Bronchial epithelial cell (primary cell): Measurements from ENCODE around the gene FBXL20. TPM values are rescaled to one million over a fixed set of nuclear protein-coding genes. Genes with fewer than 3 reads are reported as not detected.

Experiments used
- DNase-seq: peaks from one replicate; pipeline ENCODE4 v3.0.0-alpha.2; 2010; ENCODE audit warnings: low read depth
- FAIRE-seq: peaks from 2 replicates; lab custom pipeline; 2011; peaks lifted over from hg19 to GRCh38; lab: Jason Lieb, UNC
- H3K27me3 ChIP-seq: 2 replicates; pipeline ENCODE4 v1.5.1; 2011; ENCODE audit warnings: low read length; ENCODE audit not compliant: control insufficient read depth, insufficient read depth
- H3K36me3 ChIP-seq: 2 replicates; pipeline ENCODE4 v1.5.1; 2011; ENCODE audit warnings: low read length; ENCODE audit not compliant: control insufficient read depth, insufficient read depth
- H3K4me3 ChIP-seq: 2 replicates; pipeline ENCODE4 v1.5.1; 2011; ENCODE audit warnings: mild to moderate bottlenecking, low read depth, low read length, control low read depth
- total RNA-seq: library from RNA; depleted of rRNA; stranded (reverse); fragments of >200 nt; gene quantifications from 2 replicates; pipeline ENCODE4 v1.2.1, GENCODE V29; 2014
- TF ChIP-seq, protein P1 (sequence below): IDR thresholded peaks from 2 replicates; pipeline ENCODE4 v1.5.1; 2011; ENCODE audit warnings: mild to moderate bottlenecking, moderate library complexity, low read length, control low read depth, inconsistent platforms; ENCODE audit not compliant: insufficient read depth, severe bottlenecking

Gene FBXL20
- total RNA-seq, 1 donor from 2014 or later: 9.0 TPM

DNA sequence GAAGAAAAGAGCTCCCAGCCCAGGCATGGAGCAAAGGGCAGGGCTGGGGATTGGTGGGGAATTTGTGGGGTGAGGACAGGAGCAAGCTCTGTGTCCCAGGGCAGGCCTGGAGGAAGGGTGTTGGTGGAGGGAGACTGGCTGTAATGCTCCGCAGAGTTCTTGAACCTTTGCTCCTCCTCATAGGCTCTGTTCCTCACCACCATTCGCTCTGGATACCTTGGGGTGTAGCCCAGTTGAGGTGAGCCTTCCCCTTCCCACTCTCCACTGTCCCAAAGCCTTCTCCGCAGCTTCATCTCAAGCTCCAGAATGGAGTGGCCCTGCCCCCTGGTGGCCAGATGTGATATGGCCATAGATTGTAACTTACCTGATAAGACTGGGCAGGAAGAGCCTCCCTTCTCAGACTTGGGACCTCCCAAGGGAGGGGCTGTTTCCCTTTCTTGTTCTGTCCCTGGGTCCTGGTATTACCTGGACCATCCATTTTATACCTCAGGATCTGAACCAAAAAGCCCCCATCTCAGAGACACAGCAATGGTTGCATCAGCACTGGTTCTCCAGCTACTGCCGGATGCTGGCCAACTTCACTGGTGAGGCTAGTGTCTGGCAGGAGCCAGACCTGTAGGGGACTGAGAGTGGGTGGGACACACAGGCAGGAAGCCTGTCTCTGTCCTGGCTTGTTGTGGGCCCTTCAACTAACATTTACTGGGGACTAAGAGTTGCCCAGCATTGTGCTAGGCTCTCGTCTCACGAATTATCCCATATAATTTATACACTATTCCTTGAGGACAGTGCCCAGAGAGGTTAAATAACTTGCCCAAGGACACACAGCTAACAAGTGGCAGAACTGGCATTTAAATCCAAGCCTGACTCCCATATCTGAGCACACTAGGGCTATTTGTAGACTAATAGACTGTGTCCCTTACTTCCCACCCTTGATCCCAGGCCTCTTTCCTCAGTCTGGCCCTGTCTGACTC is 156.5 kb downstream of the FBXL20 start:
- FAIRE-seq (peak; percentile 70), DNase-seq (peak; percentile 76)
- H3K27me3 ChIP-seq: no peaks in the 10 kb centered on the region
- TF ChIP-seq, protein P1, sequence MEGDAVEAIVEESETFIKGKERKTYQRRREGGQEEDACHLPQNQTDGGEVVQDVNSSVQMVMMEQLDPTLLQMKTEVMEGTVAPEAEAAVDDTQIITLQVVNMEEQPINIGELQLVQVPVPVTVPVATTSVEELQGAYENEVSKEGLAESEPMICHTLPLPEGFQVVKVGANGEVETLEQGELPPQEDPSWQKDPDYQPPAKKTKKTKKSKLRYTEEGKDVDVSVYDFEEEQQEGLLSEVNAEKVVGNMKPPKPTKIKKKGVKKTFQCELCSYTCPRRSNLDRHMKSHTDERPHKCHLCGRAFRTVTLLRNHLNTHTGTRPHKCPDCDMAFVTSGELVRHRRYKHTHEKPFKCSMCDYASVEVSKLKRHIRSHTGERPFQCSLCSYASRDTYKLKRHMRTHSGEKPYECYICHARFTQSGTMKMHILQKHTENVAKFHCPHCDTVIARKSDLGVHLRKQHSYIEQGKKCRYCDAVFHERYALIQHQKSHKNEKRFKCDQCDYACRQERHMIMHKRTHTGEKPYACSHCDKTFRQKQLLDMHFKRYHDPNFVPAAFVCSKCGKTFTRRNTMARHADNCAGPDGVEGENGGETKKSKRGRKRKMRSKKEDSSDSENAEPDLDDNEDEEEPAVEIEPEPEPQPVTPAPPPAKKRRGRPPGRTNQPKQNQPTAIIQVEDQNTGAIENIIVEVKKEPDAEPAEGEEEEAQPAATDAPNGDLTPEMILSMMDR: peak; percentile 90
- H3K4me3 ChIP-seq: no peak overlapping the region
- H3K36me3 ChIP-seq: no peaks in the 10 kb centered on the region

DNA sequence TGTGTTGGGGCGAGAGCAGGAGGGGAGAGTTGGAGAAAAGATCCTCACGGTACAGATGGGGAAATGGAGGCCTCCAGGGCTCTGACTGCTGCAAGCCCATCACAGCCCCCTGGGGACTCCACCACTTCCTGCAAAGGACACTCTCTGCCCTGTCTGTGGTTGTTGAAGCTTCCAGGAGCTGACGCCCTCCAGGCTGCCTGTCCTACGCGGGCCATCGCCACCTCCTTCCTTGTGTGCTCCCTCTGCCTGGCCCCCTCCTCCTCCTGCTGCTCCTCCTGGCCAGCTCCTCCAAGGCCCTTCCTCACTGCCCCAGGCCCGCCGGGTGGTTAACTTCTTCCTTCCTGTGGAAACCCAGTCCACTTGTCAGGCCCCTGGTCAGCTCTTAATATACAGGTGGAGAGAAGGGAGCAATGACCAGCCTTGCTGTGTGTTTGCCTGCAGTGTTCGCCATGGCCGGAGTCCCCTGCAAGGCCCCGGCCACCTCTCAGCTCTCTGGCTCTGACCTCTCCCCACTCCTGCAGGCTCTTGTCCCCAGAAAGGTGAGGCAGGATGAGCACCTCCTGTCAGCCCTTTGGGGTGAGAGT is 157.3 kb downstream of the FBXL20 start:
- TF ChIP-seq, protein P1: no peak
- no peak for DNase-seq
- Histone ChIP-seq H3K36me3 (no peaks in the 10 kb centered on the region), H3K4me3 (no peak overlapping the region), H3K27me3 (no peaks in the 10 kb centered on the region)
- FAIRE-seq: no peak

DNA sequence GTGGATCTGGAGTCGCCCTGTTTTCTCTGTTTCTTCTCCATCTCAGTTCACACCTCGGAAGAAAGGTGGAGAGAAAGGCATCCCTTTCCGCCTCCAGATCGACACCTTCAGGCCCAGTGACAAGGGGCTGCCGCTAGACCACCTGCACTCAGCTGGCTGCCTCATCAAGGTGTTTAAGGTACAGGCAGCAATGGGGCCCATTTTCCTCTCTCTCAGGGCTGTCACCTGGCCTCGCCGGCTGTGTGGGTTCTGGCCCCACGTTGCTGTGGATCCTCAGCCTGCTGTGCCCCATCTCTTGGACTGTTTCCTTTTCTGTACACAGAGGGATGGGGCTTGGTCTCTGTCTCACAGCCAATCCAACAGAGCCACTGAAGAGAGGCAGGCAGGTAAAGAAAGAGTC is 158.3 kb downstream of the FBXL20 start:
- H3K27me3 ChIP-seq: no peaks in the 10 kb centered on the region
- FAIRE-seq: no peak
- TF ChIP-seq, protein P1: no peak
- H3K4me3 ChIP-seq: no peak overlapping the region
- no peak for DNase-seq
- no peaks in the 10 kb centered on the region for H3K36me3 ChIP-seq

DNA sequence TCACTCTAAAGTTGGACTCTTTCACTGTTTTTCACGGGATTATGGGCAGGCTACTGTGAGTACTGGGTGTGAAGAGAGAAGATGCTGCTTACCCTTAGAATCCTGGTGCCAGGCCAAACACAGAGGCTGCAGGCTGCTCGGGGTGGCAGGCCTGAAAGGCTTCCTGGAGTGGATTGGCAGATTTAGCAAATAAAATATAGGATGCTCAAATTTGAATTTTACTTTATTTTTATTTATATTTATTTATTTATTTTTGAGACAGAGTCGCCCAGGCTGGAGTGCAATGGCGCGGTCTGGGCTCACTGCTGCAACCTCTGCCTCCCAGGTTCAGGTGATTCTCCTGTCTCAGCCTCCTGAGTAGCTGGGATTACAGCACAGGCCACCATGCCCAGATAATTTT is 160.8 kb downstream of the FBXL20 start:
- Histone ChIP-seq H3K27me3 (no peaks in the 10 kb centered on the region), H3K4me3 (no peak overlapping the region), H3K36me3 (no peaks in the 10 kb centered on the region)
- TF ChIP-seq, protein P1: no peak
- DNase-seq (no peak), FAIRE-seq (no peak)

DNA sequence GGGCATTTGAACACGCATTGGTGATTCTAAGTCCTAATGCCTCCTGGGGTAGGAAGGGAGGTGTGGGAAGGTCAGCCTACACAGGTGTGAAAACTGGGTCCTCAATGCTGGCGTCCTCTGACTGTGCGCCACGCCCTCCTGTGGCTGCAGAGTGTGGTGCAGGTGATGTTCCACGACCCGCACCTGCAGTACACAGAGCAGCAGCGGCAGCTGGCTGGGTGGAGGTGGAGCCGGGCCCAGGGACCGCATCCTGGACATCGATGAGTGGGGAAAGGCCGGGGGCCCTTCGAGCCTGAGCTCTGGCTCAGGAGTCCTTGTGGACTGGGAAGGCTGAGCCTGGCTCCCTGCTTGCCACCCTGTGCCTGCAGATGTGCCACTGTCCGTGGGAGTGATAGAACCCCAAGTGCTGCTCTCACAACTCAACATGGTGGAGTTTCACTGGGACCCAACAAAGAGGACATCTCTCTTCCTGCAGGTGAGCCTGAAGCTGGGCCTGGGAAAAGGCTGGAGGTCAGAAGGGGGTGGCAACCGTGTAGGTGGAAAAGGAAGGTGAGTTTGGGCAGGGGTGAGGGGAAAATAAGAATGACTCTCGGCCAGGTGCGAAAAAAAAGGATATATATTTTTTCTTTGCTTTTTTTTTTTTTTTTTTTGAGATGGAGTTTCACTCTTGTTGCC is 161.6 kb downstream of the FBXL20 start:
- Histone ChIP-seq H3K4me3 (no peak overlapping the region), H3K36me3 (no peaks in the 10 kb centered on the region), H3K27me3 (no peaks in the 10 kb centered on the region)
- DNase-seq (peak; percentile 41), FAIRE-seq (no peak)
- TF ChIP-seq, protein P1: peak; percentile 77
